ENCODE data around the gene HDAC4.

Gene HDAC4

GRCh38 chr2:239296020-239296932 is 104.5 kb downstream of the HDAC4 start:
- DNase-seq (ENCODE audit: low spot score), result peak; percentile 73

- DNase-seq (ENCODE audit: low spot score), result no peak
Observed at GRCh38 chr2:239295377-239296019, 105.3 kb downstream of the HDAC4 start.

- DNase-seq (ENCODE audit: low spot score), result no peak
Observed at GRCh38 chr2:239294571-239295054, 106.2 kb downstream of the HDAC4 start.

- DNase-seq (ENCODE audit: low spot score), result no peak
Observed at GRCh38 chr2:239293775-239294430, 106.9 kb downstream of the HDAC4 start.

DNA sequence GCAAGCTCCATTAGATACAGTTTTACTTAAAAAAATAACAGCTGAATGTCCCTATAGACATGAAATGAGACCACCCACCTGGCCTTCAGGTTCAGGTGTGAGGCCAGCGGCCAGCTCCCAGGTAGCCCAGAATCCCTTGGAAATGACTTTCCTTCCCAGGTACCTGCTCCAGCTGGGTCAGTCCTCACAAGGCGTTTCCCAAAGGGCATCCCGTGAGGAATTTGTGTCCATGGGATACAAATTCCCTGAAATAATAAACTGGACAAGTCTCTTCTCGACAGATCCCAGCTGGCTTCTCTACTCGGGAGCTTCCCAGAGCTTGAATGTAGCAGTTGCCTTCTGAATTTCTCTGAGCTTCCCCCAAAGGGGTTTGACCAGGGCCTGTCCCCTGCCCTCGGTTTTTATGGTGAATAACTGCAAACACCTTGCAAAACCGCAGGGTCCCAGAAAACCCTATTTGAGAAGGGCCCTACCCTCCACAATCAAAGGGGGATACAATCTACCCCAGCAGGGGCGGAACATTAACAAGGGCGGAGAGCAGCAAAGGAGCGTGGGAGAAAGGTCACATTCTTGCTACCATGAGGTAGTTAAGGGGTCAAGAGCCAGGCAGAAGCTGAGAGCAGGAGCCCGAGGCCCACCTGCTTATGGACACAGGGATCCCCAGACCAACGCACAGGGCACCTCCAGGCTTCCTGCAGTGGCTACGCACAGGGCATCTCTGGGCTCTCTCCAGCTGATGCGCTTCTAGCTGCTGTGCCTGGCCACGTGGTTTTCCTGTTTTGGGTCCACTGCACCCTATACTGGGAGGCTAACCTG is 107.7 kb downstream of the HDAC4 start:
- no peak for DNase-seq (ENCODE audit: low spot score)

DNA sequence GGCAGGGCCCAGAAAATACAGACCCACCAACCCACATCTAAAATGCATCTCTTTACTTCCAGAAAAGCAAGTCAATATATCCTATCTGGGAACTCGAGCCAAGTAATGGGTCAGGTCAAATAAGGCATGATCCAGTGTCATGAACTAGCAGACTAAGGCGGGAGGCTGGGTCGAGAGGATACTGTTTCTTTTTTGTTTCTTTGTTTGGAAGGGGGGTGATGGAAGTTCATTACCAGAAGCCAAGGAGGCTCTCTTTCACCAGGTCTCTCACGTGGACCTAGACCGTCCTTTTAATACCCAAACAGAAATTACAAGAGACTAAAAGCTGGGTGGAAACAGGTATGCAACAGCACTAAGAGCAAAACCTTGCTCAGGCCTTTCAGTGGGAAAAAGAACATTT is 108.3 kb downstream of the HDAC4 start:
- no peak for DNase-seq (ENCODE audit: low spot score)

DNA sequence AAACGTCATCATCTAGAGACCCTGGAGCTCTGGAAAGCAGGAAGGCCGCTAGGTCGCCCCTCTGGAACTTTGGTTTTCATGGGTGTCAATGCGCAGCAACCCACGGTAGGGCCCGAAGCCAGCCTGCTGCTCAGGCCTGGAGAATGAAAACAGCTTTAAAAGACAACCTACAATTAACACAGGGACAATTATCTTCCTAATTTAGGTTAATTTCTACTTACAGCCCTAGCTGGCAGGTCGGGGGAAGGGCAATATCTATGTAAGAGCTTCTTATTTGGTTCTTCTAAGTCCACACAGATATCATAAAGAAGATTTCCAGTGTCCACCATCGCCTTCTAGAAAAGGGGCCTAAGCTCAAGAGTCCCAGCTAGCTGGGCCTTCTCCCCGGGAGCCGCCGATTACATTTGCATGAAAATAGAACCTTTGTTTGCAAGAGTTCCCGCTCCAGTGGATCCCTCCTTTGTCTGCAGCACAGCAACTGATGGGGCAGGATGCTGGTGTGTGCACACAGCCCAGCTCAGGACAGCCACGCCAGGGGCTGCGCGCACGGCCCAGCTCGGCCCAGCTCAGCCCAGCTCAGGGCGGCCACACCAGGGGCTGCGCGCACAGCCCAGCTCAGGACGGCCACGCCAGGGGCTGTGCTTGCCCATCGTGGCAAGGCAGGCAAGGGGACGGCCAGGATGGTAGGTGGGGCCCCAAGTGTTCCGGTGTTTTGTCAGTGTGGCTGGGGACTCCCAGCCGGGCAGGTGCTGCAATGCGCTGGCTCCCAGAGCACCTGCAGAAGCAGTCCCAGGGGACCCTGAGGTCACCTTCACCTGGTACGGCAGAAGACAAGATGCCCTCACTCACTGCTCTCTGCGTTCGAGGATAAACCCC is 109.1 kb downstream of the HDAC4 start:
- DNase-seq (ENCODE audit: low spot score), result peak; percentile 83

- DNase-seq (ENCODE audit: low spot score), result peak; percentile 77
Observed at GRCh38 chr2:239290618-239291474, 110.0 kb downstream of the HDAC4 start.

DNA sequence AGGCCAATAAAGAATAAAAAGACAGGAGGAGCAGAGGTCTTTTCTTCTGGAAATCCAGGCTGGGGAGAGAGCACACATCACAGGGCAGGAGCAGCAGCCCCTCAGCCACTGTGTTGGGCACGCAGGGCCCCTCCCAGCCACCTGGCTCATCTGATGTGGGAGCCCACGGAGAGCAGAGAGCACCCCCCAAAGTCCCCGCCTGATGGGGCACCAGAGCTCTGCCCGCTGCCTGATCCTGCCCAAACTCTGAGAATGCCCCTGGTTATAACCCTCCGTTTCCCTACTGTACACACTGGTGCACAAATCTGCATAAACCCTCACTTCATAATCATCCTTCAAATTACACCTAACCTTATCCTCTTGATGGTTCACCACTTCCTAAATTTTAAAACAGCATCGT is 111.3 kb downstream of the HDAC4 start:
- DNase-seq (ENCODE audit: low spot score), result no peak

- DNase-seq (ENCODE audit: low spot score), result no peak
Observed at GRCh38 chr2:239288951-239289511, 111.8 kb downstream of the HDAC4 start.

GRCh38 chr2:239288237-239288636 is 112.6 kb downstream of the HDAC4 start:
- no peak for DNase-seq (ENCODE audit: low spot score)

- no peak for DNase-seq (ENCODE audit: low spot score)
Observed at GRCh38 chr2:239287461-239287860, 113.4 kb downstream of the HDAC4 start.

DNA sequence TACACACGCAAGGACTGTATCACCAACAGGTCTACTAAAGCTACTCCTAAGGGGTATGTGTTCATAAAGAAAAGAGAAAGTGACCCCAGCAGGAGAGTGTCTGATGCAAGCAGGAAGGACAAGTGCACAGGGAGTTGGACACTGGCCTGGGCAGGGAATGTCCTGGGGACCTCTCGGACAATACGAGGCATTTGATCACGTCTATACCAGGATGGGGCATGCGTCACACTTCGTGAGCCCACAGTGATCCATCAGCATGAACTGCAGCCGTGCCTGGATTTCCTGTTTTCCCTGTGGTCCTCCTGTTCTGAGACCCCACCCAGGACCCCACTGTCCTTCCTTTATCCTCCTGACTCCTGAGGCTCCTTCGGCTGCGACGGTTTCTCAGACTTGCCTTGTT is 113.9 kb downstream of the HDAC4 start:
- DNase-seq (ENCODE audit: low spot score), result no peak

GRCh38 chr2:239285932-239286230 is 114.9 kb downstream of the HDAC4 start:
- DNase-seq (ENCODE audit: low spot score), result no peak

DNA sequence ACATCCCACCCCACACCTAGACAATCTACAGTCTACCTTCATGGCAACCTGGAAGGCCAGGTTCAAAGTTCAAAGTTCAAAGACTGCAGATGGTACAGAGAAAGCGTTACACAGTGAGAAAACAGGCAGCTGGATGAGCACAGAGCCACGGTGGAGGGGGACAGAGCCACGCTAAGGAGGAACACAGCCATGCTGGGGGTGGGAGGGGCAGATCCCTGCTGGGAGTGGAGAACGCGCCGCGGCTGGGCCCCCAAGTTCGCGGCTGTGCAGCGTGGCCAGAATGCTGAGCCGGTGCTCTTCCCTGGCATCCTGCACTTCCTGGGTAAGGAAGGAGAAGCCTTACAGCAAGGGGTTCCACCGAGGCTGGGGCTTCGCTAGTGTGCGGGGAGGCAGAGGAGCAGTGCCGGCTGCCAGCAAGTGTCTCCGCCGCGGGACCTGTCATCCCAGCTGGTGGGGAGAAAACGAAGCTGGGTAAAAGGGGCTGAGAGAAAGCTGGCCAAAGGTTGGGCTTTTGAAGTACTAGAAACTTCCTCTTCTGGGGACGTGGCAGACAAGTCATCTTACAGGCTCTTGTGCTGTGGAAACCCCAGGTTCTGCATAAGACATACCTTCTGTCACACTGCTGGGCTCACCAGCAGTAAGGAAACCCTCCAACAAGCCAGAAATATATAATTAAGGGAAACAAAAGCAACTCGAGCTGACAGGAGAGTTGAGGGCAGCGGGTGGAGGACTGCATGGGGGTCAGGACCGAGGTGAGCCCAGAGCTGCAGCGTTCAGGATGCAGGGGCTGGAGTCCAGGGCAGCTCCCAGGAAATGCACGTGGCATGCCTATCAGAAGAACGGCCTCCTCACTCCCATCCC is 115.5 kb downstream of the HDAC4 start:
- DNase-seq (ENCODE audit: low spot score), result no peak

GRCh38 chr2:239283961-239284795 is 116.6 kb downstream of the HDAC4 start:
- no peak for DNase-seq (ENCODE audit: low spot score)

- no peak for DNase-seq (ENCODE audit: low spot score)
Observed at GRCh38 chr2:239283288-239283945, 117.4 kb downstream of the HDAC4 start.
